ENCODE data around the gene PRPF6. TPM values are rescaled to one million over a fixed set of nuclear protein-coding genes. Genes with fewer than 3 reads are reported as not detected.
"Not testable (repeated sequence)": the region's sequence is repeated elsewhere in the genome, so short reads cannot be mapped to it uniquely, and the experiment has no call there.

The PRPF6 gene
- polyA plus RNA-seq, 3 donors, result 28.9 to 37.2 (median 34.1) TPM

DNA sequence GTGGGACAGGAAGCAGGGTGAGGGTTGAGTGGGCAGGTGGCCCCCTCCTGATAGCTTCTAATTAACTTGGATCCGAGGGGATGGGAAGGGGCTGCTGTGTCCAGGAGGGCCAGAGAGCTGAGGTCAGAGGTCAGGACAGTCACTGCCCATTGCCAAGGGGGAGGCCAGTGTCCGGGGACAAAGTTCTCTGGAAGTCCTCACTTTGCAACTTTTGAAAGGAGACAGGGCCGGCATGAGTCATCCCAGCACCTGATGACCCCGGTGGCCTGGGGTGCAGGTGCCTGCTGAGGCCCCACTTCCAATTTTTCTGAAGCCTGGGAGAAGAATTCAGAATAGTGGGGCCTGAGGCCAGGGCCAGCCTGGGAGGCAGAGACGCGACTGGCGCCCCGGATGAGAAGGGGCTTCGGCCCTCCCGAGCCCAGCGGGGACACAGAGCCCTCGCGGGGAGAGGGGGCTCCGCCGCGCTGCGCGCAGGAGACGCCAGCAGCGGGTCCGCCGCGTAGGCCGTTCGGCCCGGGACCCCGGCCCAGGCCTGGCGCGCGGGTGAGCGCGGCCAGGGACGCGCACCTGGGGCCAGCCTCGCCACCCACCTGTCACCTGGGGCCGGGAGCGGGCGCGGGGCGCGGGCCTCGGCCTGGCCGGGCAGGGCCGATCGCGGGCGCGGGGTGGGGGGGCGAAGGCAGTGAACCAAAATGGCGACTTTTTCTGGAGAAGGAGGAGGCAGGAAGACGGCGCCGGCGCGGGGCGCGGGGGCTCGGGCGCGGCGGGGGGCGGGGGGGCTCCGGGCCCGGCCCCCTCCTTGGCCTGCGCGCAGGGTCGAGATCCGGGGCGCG is 11.8 kb upstream of the PRPF6 start:
- WGBS, 3 donors, result 1 to 3% (median 2%) methylated on average over 39 to 68 of the region's 70 CpGs
- no peak overlapping the region for H3K27ac ChIP-seq (ENCODE audit: low read depth, low read length)

DNA sequence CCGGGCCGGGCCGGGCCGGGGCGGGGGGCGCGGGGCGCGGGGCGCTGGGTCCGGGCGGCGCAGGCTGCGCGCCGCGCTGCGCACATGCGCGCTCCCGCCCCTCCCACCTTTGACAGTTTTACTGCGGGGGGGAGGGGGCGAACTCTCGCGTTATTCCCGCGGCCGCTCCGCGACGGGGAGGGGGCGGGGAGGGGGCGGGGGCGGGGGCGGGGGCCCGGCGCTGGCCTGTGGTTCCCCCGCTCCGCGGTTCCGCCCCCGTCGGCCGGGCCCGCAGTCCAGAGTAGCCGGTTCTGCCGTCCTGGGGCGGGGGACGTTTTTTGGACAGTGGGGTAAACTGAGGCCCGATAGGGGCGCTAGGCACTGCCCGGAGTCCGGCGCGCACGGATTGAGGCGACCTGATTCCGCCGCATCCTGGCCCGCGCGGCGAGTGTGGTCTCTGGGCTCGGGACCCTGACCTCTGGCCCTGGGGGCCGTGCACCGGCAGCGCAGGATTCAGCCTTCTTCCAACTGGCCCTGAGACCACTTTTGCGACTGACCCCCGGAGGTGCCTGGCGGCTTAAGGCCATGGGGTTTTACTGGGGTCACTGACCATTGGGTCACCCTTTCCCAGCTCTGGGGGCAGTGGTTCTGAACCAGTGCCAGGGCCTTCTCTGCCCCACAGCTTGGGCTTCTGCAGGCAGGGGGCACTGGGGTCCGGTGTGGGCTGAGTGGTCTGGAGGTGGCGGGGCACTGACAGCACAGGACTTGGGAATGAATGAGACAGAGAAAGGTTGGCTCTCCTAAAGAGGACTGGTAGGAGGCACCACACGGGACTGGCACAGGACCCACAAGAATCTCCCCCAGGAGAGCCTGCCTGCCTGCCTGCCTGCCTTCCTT is 10.9 kb upstream of the PRPF6 start, which contains the start of gene ZNF512B:
ZNF512B (minus strand) TSS at position 93 of the 876 bp plus-strand sequence. CDS start 1,980 bp downstream, outside the sequence.
- no peak within 1 kb of the TSS for H3K27ac ChIP-seq (ENCODE audit: low read depth, low read length)
- WGBS, 3 donors, result 4 to 7% (median 7%) methylated on average over 25 to 51 of the region's 73 CpGs

DNA sequence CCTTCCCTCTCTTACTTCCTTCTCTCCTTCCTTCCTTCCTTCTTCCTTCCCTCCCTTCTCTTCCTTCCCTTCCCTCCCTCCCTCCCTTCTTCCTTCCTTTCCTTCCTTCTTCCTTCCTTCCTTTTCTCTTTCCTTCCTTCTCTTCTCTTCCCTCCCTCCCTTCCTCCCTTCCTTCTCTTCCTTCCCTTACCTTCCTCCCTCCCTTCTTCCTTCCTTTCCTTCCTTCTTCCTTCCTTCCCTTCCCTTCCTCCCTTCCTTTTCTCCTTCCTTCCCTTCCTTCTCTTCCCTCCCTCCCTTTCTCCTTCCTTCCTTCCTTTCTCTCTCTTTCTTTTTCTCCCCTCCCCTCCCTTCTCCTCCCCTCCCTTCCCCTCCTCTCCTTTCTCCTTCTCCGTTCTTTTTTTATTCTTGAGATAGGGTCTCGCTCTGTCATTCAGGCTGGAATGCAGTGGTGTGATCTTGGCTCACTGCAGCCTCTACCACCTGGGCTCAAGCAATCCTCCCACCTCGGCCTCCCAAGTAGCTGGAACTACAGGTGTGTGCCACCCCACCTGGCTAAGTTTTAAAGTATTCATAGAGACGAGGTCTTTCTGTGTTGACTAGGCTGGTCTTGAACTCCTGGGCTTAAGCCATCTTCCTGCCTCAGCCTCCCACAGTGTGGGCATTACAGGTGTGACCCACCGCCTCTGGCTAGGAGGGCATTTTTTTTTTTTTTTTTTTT is 10.1 kb upstream of the PRPF6 start:
- WGBS, 3 donors, result 89 to 92% (median 91%) methylated on average over 5 of the region's 5 CpGs
- no peak overlapping the region for H3K27ac ChIP-seq (ENCODE audit: low read depth, low read length)

DNA sequence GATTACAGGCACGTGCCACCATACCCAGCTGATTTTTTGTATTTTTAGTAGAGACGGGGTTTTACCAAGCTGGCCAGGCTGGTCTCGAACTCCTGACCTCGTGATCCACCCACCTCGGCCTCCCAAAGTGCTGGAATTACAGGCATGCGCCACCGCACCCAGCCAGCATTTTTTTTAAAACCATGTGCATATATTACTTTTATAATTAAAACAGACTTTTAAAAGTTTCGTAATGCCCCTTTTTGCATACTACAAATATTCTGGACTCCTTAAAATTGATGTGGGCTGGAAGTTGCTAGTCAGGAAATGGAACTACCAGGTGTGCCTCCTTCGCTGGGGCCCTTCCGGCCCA is 9.0 kb upstream of the PRPF6 start:
- WGBS, 3 donors, result 65 to 83% (median 76%) methylated on average over 10 of the region's 10 CpGs
- not testable (repeated sequence) for H3K27ac ChIP-seq (ENCODE audit: low read depth, low read length)

GRCh38 chr20:63972312-63973159 is 8.4 kb upstream of the PRPF6 start:
- WGBS, 3 donors, result 64 to 69% (median 68%) methylated on average over 18 of the region's 18 CpGs
- no peak overlapping the region for H3K27ac ChIP-seq (ENCODE audit: low read depth, low read length)

- 83 to 93% (median 92%) methylated on average over 3 of the region's 3 CpGs for WGBS, 3 donors
Measured at GRCh38 chr20:63973160-63973479, 7.8 kb upstream of the PRPF6 start.

GRCh38 chr20:63973636-63974401 is 7.1 kb upstream of the PRPF6 start:
- 11 to 16% (median 13%) methylated on average over 37 of the region's 37 CpGs for WGBS, 3 donors
- no peak overlapping the region for H3K27ac ChIP-seq (ENCODE audit: low read depth, low read length)

More at GRCh38 chr20:63973160-63973479, 7.8 kb upstream of the PRPF6 start:
- no peak overlapping the region for H3K27ac ChIP-seq (ENCODE audit: low read depth, low read length)

GRCh38 chr20:63974402-63975200 is 6.3 kb upstream of the PRPF6 start:
- H3K27ac ChIP-seq (ENCODE audit: low read depth, low read length), result no peak overlapping the region
- 72 to 73% (median 72%) methylated on average over 19 of the region's 19 CpGs for WGBS, 3 donors

- WGBS, 3 donors, result 94 to 95% (median 95%) methylated on average over 7 of the region's 7 CpGs
Measured at GRCh38 chr20:63976511-63976910, 4.4 kb upstream of the PRPF6 start.

GRCh38 chr20:63976980-63977738 is 3.8 kb upstream of the PRPF6 start:
- no peak overlapping the region for H3K27ac ChIP-seq (ENCODE audit: low read depth, low read length)
- 82 to 89% (median 84%) methylated on average over 17 to 18 of the region's 18 CpGs for WGBS, 3 donors

More at GRCh38 chr20:63976511-63976910, 4.4 kb upstream of the PRPF6 start:
- not testable (repeated sequence) for H3K27ac ChIP-seq (ENCODE audit: low read depth, low read length)

GRCh38 chr20:63977739-63978276 is 3.1 kb upstream of the PRPF6 start:
- WGBS, 3 donors, result 59 to 71% (median 61%) methylated on average over 16 of the region's 16 CpGs
- H3K27ac ChIP-seq (ENCODE audit: low read depth, low read length), result no peak overlapping the region

- H3K27ac ChIP-seq (ENCODE audit: low read depth, low read length), result no peak overlapping the region
- 7 to 9% (median 8%) methylated on average over 52 of the region's 52 CpGs for WGBS, 3 donors
Measured at GRCh38 chr20:63978319-63979228, 2.4 kb upstream of the PRPF6 start.

DNA sequence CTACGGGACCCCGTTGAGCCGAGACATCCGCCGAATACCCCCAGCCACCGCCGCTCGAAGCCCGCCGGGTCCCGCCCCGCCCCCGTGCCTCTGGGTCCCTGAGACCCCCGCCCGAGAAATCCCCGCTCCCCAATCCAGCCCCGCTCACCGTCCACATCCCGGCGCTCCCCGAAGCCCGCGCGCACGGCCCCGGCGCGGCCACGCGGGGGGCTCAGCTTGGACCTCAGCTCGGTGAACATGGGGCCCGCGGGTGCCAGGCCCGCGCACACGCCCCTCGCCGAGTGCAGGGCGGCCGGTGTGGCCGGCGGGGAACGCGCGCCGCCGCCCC is 1.7 kb upstream of the PRPF6 start:
- no peak overlapping the region for H3K27ac ChIP-seq (ENCODE audit: low read depth, low read length)
- WGBS, 3 donors, result 1% methylated on average over 30 to 47 of the region's 47 CpGs

DNA sequence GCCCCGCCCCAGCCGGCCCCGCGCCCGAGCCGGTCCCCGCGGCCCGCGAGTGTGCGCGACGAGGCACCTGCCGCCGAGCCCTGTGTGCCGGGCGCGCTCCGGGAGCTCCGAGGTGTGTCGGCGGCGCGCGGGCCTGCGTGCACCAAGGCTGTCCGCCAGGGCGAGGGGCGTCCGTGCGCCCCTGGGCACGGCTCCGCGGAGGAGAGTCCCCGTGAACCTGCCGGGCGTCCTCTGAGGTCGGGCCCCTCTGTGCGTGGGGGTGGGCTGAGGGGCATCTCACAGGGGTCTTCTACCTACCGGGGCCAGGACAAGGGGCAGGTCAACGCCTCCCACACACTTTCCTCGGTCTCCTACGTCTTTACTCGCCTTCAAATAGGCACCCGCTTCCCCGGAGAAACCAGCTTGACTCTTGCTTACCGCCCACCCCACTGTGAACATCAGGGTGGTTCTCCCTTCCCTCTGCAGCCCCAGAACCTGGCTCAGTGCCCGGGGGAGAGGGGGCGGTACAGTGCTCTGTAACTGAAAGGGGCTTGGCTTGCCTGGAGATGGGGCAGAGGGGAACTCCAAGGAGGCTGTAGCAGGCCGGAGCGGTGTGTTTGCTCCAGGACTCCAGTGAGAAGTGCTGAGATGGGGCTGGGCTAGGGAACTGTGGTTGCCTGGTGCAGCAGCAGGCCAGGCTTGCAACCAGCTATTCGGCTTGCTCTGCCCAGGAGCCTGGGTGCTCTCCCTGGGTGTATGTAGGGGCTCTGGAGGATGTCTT is 1.2 kb upstream of the PRPF6 start, which contains the start of gene SAMD10:
SAMD10 (minus strand) TSS at position 86 of the 760 bp plus-strand sequence. CDS start 175 bp downstream, outside the sequence.
- whole genome bisulfite sequencing, 3 donors, result 1 to 3% (median 2%) methylated on average over 33 to 52 of the region's 52 CpGs
- no peak within 1 kb of the TSS for H3K27ac ChIP-seq (ENCODE audit: low read depth, low read length)

Data from adipose tissue (tissue), 3 donors.